CD14-positive monocyte (primary cell): ENCODE data around the gene RTP1. TPM values are rescaled to one million over a fixed set of nuclear protein-coding genes. Genes with fewer than 3 reads are reported as not detected.

Experiments
- DNase-seq, 3 donors: peaks; one replicate each; pipeline ENCODE4 v3.0.0-alpha.2; 2011 to 2022
- H2AFZ ChIP-seq: 2 replicates; pipeline ENCODE4 v1.6.0; 2012; ENCODE audit warnings: mild to moderate bottlenecking, low read depth, low read length, inconsistent platforms; ENCODE audit not compliant: insufficient read depth, poor library complexity, severe bottlenecking
- H3K27ac ChIP-seq, 2 donors: 1 replicate in 1 of 2; 2 replicates in 1 of 2; pipeline ENCODE4 v1.5.1; 2012 to 2013; ENCODE audit warnings: low read length in 2 of 2, control low read depth in 1 of 2, inconsistent platforms in 1 of 2, low read depth in 1 of 2, mild to moderate bottlenecking in 1 of 2
- H3K27me3 ChIP-seq, 2 donors: one replicate each; pipeline versions ENCODE4 v1.6.0 to v1.6.1; 2011 to 2013; ENCODE audit warnings: low read length in 2 of 2; ENCODE audit not compliant: control insufficient read depth in 2 of 2, insufficient read depth in 2 of 2
- H3K36me3 ChIP-seq, 2 donors: replicated peaks in 1 of 2; 1 replicate in 1 of 2; 2 replicates in 1 of 2; pipeline versions ENCODE4 v1.5.1 to v1.6.1; 2012 to 2013; ENCODE audit warnings: low read length in 2 of 2, control low read depth in 1 of 2, inconsistent platforms in 1 of 2, mild to moderate bottlenecking in 1 of 2; ENCODE audit not compliant: insufficient read depth in 2 of 2, control insufficient read depth in 1 of 2
- H3K4me1 ChIP-seq, 2 donors: 1 replicate in 1 of 2; 2 replicates in 1 of 2; pipeline versions ENCODE4 v1.5.1 to v1.6.1; 2012 to 2013; ENCODE audit warnings: low read length in 2 of 2, control low read depth in 1 of 2, inconsistent platforms in 1 of 2, mild to moderate bottlenecking in 1 of 2, moderate library complexity in 1 of 2; ENCODE audit not compliant: insufficient read depth in 2 of 2, control insufficient read depth in 1 of 2
- H3K4me2 ChIP-seq: replicated peaks from 2 replicates; pipeline ENCODE3; 2012; ENCODE audit warnings: low read length, moderate library complexity, mild to moderate bottlenecking; ENCODE audit not compliant: poor library complexity, severe bottlenecking; ENCODE audit errors: extremely low read depth
- H3K4me3 ChIP-seq, 3 experiments: fragments of 200-600 bp in 1 of 3; sonication (generic) in 1 of 3; replicated peaks in 1 of 3; 1 replicate in 2 of 3; 2 replicates in 1 of 3; pipeline ENCODE4 v1.5.1; 2011 to 2013; ENCODE audit warnings: low read length in 3 of 3, mild to moderate bottlenecking in 3 of 3, control low read depth in 2 of 3, low read depth in 2 of 3, inconsistent platforms in 1 of 3, moderate library complexity in 1 of 3
- H3K79me2 ChIP-seq: 2 replicates; pipeline ENCODE4 v1.6.0; 2012; ENCODE audit warnings: mild to moderate bottlenecking, control low read depth, inconsistent platforms, low read length, moderate library complexity; ENCODE audit not compliant: insufficient read depth
- H3K9ac ChIP-seq: 2 replicates; pipeline ENCODE4 v1.6.0; 2017; ENCODE audit warnings: low read length, mild to moderate bottlenecking; ENCODE audit not compliant: insufficient read depth, poor library complexity, severe bottlenecking
- H3K9me3 ChIP-seq, 2 donors: replicated peaks in 1 of 2; 1 replicate in 1 of 2; 2 replicates in 1 of 2; pipeline versions ENCODE4 v1.5.1 to v1.6.1; 2012 to 2013; ENCODE audit warnings: low read length in 2 of 2, control low read depth in 1 of 2; ENCODE audit not compliant: control insufficient read depth in 1 of 2, insufficient read depth in 1 of 2
- H4K20me1 ChIP-seq: 2 replicates; pipeline ENCODE4 v1.6.0; 2012; ENCODE audit warnings: mild to moderate bottlenecking, low read length, control low read depth, moderate library complexity; ENCODE audit not compliant: insufficient read depth
- H3K27ac Mint-ChIP-seq, 7 donors: one replicate each; pipeline ENCODE4 v1.8.0; 2020; ENCODE audit warnings: mild to moderate bottlenecking in 7 of 7, mixed read lengths in 7 of 7, moderate library complexity in 6 of 7, inconsistent platforms in 2 of 7
- H3K27me3 Mint-ChIP-seq, 3 donors: one replicate each; pipeline ENCODE4 v1.8.0; 2021 to 2022; ENCODE audit warnings: low read depth in 3 of 3, mild to moderate bottlenecking in 3 of 3, mixed read lengths in 3 of 3, moderate library complexity in 3 of 3, inconsistent platforms in 1 of 3
- H3K36me3 Mint-ChIP-seq, 2 donors: one replicate each; pipeline ENCODE4 v1.8.0; 2020; ENCODE audit warnings: mixed read lengths in 2 of 2, inconsistent platforms in 1 of 2, mild to moderate bottlenecking in 1 of 2
- H3K4me1 Mint-ChIP-seq: one replicate; pipeline ENCODE4 v1.8.0; 2020; ENCODE audit warnings: mild to moderate bottlenecking, mixed read lengths
- H3K4me3 Mint-ChIP-seq, 2 donors: one replicate each; pipeline ENCODE4 v1.8.0; 2020; ENCODE audit warnings: mild to moderate bottlenecking in 2 of 2, mixed read lengths in 2 of 2, moderate library complexity in 1 of 2
- H3K9me3 Mint-ChIP-seq, 7 donors: one replicate each; pipeline ENCODE4 v1.8.0; 2020 to 2022; ENCODE audit warnings: mixed read lengths in 7 of 7, mild to moderate bottlenecking in 6 of 7, moderate library complexity in 6 of 7, inconsistent platforms in 2 of 7
- CTCF ChIP-seq: fragments of 200-600 bp; IDR thresholded peaks from one replicate; pipeline ENCODE4 v1.8.0; 2022; ENCODE audit warnings: antibody characterized with exemption, mild to moderate bottlenecking
- WGBS: methylation state at CpG from one replicate; pipeline ENCODE4 v1.1.5; 2013; ENCODE audit warnings: missing lambda C conversion rate; ENCODE audit not compliant: insufficient coverage; 5-methylcytosine and 5-hydroxymethylcytosine counted together
- intact Hi-C, 2 donors: fragments of 100-400 bp; cut with micrococcal nuclease; formaldehyde crosslinking; loops; one replicate each; pipeline versions ENCODE4 v1.15.0 to v1.15.1; 2023
- polyA plus RNA-seq, 3 donors: library from polyadenylated mRNA; depleted of rRNA in 1 of 3; unstranded in 2 of 3; stranded (reverse) in 1 of 3; fragments of 300-500 nt in 2 of 3; fragments of >200 nt in 1 of 3; fragmentation: Illumina TruSeq in 2 of 3; gene quantifications; 1 replicate in 2 of 3; 2 replicates in 1 of 3; pipeline ENCODE4 v1.2.3, GENCODE V29; 2012 to 2021

RTP1 gene
- polyA plus RNA-seq, 3 donors, result not detected

- no peak for DNase-seq
- Histone ChIP-seq H3K36me3 (no peaks in the 10 kb centered on the region), H3K9ac (no peak overlapping the region), H4K20me1 (no peaks in the 10 kb centered on the region), H3K27me3 (no peaks in the 10 kb centered on the region), H3K4me2 (no peak overlapping the region), H2AFZ (no peak overlapping the region), H3K4me1 (no peaks in the 10 kb centered on the region), H3K4me3 (no peak overlapping the region), H3K27ac (no peak overlapping the region), H3K79me2 (no peaks in the 10 kb centered on the region), H3K9me3 (no peaks in the 10 kb centered on the region)
- no peak overlapping the region for H3K4me3 Mint-ChIP-seq
- 100% methylated on average over 1 of the region's 7 CpGs for WGBS
- H3K9me3 Mint-ChIP-seq, result no peaks in the 10 kb centered on the region
- H3K27me3 Mint-ChIP-seq, result peaks cover 8 to 19% (median 8%) of the 10 kb centered on the region in 3 donors
- H3K4me1 Mint-ChIP-seq, result no peaks in the 10 kb centered on the region
- no peak overlapping the region for H3K27ac Mint-ChIP-seq
- intact Hi-C loops, result no loop called here
- no peak for TF ChIP-seq CTCF
- H3K36me3 Mint-ChIP-seq, result no peaks in the 10 kb centered on the region
Measured at GRCh38 chr3:187227658-187228258, 30.5 kb downstream of the RTP1 start.

GRCh38 chr3:187228740-187229139 is 31.5 kb downstream of the RTP1 start:
- peaks cover 8 to 16% (median 8%) of the 10 kb centered on the region in 3 donors for H3K27me3 Mint-ChIP-seq
- Histone ChIP-seq H3K9ac (no peak overlapping the region), H3K27me3 (no peaks in the 10 kb centered on the region), H3K36me3 (no peaks in the 10 kb centered on the region), H2AFZ (no peak overlapping the region), H4K20me1 (no peaks in the 10 kb centered on the region), H3K9me3 (no peaks in the 10 kb centered on the region), H3K79me2 (no peaks in the 10 kb centered on the region), H3K27ac (no peak overlapping the region), H3K4me1 (no peaks in the 10 kb centered on the region), H3K4me3 (no peak overlapping the region), H3K4me2 (no peak overlapping the region)
- no peaks in the 10 kb centered on the region for H3K36me3 Mint-ChIP-seq
- H3K4me3 Mint-ChIP-seq, result no peak overlapping the region
- DNase-seq, result no peak
- 83% methylated on average over 1 of the region's 2 CpGs for WGBS
- intact Hi-C loops, result no loop called here
- no peak for TF ChIP-seq CTCF
- no peak overlapping the region for H3K27ac Mint-ChIP-seq
- no peaks in the 10 kb centered on the region for H3K9me3 Mint-ChIP-seq
- H3K4me1 Mint-ChIP-seq, result no peaks in the 10 kb centered on the region
